NT2/D1 (cell line): ENCODE data around the gene PPIP5K2.

Source experiments
- SUZ12 ChIP-seq: IDR thresholded peaks from 2 replicates; pipeline ENCODE4 v1.6.1; 2011; ENCODE audit not compliant: insufficient read length, insufficient read depth; ENCODE audit errors: extremely low read depth
- YY1 ChIP-seq: IDR thresholded peaks from 2 replicates; pipeline ENCODE4 v1.6.1; 2011; ENCODE audit not compliant: insufficient read length, insufficient read depth
- ZNF274 ChIP-seq: IDR thresholded peaks from 2 replicates; pipeline ENCODE4 v1.6.1; 2011; ENCODE audit warnings: mild to moderate bottlenecking, low read depth, low read length

DNA sequence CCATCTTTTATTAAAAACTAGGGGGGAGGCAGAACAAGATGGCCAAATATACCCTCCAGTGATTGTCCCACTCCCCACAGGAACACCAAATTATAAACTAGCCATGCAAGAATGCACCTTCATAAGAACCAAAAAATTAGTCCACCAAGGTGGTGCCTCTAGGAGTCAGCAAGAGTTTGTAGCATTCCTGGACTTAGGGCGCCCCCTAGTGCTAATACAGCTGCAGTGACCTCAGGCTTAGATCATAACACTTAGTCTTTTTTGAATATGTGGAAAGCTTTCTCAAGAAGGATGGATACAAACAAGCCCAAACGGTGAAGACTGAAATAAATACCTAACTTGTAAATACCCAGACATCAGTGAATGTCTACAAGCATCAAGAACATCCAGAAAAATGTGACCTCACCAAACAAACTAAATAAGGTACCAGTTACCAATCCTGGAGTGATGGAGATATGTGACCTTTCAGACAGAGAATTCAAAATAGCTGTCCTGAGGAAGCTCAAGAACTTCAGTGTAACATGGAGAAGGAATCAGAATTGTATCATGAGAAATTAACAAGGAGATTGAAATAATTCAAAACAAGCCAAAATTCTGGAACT lies 19.3 kb downstream of the PPIP5K2 start:
- TF ChIP-seq YY1 = no peak
- no peak for TF ChIP-seq ZNF274
- no peak for TF ChIP-seq SUZ12
